NCI-H460 (cell line): ENCODE measurements around the gene KAZN. TPM values are rescaled to one million over a fixed set of nuclear protein-coding genes. Genes with fewer than 3 reads are reported as not detected.

Experiments
- DNase-seq: peaks from one replicate; pipeline ENCODE4 v3.0.0-alpha.2; 2016; ENCODE audit warnings: low read depth; ENCODE audit errors: extremely low read depth
- total RNA-seq: library from RNA; depleted of rRNA; stranded (reverse); fragments of >200 nt; shearing (Covaris generic); gene quantifications from 2 replicates; pipeline ENCODE4 v1.2.3, GENCODE V29; 2014

KAZN gene
- total RNA-seq, 1 experiment from 2014 or later = 1.9 TPM

DNA sequence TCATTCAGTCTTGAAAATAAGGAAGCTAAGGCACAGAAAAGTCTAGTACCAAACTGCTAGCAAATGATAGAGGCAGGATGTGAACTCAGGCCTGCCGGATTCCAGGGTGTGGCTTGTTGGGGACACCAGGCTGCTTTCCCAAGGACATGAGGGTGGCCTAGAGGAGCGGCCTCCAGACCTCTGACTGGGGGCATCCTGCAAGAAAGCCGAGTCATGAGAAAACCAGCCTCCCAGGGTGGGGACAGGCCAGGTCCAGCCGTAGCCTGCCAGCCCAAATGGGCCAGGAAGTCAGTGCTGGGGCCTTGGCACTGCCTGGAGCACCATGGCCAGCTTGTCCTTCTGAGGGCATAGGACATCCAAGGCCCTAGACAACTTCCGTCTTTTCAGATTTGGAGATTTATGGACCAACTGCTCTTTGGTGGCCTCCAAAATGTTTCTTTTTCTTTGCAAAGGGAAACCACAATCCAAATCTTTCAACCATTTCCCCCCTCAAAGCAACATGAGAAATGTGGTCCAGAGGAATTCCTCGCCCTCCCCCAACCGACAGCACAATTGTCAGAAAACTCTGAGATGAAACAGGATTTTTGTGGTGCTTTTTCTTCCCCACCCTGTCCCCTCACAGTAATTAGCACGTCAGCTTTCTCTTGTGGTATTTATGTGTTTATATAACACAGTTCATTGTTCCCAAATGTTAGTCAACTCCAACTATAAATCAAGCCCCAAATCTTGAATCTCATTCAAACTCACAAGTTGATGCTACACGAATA, 212.3 kb downstream of the KAZN start:
- no peak for DNase-seq

DNA sequence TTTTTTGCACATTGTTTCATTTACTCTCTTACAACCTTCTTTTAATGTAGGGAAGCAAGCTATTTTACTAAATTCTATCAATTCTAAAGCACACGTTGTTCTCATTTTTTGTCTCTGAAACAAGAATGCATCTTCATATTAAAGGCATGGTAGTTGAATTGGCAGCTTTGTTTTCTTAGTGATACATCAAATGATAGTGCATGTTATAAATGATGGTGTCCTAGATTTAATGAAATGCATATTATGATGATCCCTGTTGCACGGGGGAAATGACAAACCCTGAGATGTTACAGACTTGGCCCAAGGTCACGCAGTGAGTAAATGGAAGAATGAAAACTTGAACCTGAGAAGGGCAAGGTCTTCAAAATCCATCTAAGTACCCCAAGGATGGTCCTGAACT, 213.1 kb downstream of the KAZN start:
- DNase-seq = no peak

DNA sequence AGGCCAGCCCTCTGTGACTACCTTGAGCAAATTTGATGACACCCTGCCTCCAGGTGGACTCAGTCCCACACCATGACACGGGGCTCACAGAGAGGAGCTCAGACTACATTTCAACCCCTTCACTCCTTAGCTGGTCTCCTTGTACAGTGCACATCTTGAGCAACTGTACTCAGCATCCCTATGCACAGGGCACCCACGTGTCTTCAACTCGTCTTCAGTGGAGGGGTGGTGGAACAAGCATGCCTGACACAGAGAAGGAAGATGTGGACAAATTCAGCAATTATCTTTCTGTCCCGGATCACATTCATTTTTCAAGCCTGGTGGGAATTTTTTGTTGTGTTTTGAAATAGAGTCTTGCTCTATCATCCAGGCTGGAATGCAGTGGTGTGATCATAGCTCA, 213.7 kb downstream of the KAZN start:
- no peak for DNase-seq

DNA sequence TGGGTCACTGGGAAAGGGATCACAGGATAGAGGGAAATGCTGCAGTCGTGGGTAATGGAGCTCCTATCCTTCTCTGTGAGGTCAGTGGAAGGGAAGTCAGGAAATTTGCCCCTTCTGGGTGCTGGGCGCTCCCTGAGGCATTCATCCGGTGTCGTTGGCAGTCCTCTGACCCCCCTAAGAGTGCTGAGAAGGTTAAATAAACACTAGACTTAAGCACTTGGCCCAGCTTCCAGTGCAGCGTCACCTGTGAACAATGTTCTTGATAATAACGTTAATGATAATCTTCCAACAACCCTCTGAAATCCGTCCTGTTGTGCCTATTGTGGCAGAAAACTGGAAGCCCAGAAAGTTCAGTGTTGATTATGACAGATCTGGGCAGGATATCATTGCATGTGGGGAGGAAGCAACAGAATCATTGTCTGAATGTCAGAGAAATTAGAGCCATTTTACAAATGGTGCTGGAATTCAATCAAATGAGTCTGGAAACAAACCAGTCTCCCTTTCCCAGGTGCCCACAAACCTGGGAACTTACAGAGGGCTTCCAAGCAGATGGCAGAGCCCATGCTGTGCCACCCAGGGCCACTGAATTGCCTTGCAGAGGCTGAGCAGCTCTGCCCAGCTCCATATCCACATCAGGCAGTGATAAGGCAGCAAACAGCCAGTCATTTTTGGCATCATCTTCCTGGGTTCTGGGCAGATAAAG, 216.8 kb downstream of the KAZN start:
- no peak for DNase-seq

DNA sequence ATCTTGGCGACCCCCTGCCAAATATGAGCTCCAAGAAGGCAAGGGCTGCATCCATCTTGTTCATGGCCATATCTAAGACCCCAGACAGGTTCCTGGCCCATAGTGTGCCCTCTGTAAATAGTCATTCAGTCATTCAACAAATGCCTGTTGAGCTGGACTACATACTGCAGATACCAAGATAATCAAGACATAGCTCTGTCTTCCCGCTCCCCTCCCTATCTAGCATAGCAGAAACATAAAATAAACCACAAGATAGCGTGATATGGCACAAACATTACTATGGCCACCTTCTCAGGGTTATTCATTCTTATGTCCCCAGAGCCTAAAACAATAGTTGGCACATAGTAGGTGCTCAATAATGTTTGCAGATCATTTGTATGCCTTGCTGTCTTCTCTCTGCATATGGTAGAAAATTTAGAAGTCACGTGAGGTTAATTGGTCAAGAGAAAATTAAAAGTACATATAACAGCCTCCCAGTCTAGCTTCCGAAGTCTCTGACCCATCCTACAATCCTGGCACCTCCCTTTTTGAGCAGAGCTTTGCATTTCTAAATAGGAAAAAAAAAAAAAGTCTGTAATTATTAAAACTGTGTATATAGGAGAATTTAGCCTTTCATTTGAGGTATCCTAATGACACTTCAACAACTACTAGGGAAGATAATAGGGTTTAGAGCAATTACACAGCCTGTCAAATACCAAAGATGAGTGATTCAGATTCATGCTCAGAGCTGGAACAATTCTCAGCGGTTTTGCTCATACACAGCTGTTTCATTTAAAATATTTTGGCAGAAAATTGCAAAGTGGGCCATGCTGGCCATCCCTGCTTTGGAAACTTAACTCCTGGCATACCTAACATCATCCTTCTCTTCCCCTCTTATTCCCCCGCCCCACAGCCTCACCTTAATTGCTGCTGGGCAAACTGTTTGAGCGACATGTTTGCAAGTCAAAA, 219.0 kb downstream of the KAZN start:
- no peak for DNase-seq

DNA sequence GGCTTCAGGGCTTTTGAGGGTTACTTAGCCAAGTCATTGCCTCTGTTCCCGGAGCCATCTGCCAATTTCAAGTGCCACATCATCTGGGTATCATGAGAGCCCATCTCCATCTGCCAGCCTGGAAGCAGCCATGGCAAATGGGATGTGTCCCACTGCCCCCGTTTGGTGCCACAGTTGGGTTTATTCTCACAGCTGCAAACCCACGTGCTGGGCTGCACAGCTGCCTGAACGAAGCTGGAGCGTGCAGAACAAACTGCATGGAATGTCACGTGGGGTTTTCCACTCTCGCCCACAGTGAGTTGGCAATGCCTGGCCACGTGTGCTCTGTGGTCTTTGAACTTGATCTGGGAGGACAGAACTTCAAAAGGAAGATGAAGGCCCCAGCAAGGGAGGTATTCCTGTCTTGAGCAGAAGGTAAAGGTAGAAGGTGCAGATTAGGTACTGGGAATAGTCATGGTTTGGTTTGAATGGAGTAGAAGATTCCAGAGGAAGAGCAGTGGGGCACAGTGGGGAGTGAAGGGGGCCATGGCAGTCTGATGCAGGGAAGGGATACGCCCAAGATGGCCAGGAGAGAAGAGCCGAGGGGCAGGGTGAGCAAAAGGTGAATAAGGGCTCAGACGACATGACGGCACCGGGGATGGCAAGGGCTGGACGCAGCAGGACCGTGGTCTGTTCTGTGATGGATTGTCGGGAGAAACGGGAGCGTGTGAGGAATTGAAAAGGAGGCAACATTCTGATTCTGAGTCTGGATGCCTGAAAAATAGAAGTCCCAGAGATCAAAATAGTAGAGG, 222.0 kb downstream of the KAZN start:
- DNase-seq = no peak

DNA sequence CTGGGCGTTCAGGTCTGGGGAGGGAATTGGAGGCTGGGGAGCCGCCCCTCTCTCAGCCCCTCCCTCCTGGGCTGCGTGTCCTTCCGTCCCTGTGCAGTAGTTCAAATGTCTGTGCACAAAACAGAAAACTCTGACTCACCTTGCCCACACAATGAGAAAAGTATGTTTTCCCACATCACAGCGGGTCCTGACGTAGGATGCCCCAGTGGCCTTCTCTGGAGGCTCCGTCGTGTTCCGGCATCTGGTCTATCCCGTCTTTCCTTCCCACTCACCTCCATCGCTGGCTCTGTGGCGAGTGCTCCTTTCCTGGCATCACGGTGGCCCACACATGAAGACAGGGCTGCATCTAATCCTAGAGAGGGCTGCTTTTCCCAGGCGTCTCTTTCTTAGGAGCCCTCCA, 224.0 kb downstream of the KAZN start:
- DNase-seq = no peak

DNA sequence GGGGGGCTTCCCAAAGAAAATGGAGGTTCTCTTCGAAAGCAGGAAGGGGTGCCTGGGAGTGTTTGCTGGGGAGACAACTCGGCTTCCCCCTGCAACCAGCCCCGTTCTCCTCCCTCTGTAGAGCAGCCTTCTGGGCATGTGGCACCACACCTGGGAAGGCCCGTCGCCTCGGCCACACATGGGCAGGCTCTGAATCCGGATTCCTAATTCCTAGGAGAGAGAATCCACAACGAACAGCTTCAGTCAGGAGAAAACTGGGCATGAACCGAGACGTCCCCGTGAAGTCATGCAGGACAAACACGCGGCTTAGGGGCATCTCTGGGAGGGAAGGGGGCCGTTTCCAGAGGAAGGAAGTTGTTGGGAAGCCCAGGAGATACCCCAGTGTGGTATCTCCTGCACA, 224.5 kb downstream of the KAZN start:
- no peak for DNase-seq

DNA sequence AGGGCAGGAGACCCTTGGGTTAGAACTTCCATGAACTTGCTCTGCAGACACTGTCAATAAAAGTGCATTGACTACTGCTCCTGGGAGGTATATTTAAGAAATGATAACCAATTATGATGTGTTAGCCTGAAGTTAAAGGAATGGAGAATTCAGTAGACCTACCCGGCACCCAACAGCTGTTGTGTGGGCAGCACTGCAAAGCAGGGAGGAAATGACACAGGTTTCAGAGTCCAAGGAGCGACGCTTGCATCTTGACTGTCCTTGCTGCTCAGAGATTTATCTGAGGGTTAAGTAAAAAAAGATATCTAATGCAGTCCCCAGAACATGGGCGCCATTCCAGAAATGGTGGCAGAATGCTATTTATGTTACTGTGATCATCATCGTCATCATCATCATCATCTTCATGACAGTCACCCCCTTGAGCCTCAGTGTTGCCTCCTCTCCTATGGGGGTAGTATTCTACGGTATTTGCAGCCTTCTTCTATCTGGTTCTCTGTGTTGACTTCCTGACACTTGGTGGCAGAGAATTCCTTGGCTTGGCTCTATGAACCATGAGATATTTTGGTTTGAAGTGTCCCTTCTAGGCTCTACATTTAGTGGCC, 225.9 kb downstream of the KAZN start:
- no peak for DNase-seq

DNA sequence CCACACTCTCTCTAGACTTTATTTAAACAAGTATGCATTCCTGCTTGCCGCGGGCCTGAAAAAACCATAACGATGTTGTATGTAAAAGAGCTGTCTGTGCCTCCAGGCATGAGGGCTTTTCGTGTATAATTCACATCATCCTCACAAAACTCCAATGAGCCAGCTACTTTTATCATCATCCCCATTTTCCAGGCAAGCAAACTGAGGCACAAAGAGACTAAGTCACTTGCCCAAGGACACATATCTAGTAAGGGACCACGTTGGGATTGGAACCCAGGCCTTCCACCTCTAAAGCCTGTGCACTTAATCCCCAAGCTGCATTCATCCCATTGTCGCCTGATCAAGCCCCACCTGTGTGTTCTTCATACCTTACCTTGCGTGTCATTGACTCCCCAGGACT, 226.9 kb downstream of the KAZN start:
- DNase-seq = no peak

DNA sequence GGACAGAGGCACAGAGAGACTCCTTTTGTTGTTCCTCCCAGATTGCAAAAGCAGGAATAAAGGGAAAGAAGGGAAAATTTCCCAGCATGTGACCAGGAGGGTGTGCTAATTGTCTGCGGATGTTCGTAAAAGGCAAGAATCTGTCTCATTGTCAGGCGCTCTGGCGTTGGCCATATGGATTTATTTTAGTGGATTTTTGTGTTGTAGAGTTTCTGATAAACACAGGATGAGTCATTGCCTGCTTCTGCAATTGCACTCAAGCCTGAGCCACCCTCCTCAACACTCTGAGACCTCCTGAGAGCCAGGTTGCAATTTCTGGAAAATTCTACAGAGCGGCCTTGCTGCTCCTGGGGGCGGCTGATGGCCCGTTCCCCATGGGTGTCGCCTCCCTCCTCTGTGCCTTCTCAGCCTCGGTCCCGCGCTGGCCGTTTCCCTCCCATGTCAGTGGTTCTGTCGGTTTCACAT, 227.7 kb downstream of the KAZN start:
- DNase-seq = no peak

DNA sequence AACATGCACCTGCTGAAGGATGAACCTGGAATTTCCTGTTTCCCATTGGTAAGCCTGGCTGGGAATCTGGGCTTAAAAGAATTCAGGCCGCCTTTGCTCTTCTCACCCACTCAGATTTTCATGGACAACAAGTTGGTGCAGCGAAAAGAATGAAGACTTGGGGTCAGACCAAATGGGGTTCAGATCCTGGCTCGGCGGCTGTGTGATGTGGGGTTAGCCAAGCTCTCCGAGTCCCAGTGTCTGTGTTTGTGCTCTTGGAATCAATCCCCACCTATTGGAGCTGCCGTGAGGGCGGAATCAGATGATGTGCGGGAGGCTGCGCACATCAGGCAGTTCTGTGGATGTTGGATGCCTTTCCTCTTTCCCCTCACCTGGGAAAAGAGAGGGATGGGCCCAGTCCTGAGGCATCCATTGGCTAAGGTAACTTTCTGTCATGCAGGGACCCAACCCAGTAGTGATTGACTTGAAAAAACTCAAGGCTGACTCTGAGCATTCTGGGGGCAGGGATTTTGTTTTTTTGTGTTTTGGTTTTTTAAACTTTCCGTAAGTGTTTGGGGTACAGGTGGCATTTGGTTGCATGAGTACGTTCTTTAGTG, 228.3 kb downstream of the KAZN start:
- DNase-seq = no peak

DNA sequence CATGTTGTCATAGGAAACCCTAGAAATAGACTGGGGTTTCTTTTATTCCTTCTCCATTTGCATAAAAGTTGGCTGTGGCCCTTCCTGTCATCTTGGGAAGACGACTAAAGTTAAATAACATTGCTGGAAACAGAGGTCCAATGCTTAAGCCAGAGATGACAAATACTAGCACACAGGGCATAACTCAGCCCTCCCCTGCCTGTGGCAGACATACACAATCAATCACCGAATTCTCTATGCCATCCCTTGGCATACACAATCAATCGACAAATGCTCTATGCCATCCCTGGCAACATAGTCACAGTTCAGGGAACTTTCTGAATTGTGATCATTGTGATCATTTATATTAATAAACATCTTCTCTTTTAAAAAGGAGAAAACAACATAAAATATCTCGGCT, 229.4 kb downstream of the KAZN start:
- DNase-seq = no peak

DNA sequence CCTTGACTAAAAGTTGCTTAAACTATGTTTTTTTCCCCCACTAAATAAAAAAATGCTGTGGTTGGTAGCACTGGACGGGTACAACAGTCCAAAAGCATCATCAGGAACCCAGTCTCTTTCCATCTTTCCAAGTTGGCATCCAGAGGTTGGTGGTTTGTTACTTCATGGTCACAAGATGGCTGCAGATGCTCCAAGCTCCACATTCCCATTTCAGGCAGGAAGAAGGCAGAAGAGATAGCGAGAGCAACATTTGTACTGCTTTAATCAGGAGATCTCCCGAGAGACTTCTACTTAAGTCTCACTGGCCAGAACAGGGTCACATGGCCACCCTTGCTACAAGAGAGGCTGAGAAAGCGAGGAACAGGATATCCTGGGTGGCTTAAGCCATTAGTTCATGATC, 230.2 kb downstream of the KAZN start:
- DNase-seq = no peak

DNA sequence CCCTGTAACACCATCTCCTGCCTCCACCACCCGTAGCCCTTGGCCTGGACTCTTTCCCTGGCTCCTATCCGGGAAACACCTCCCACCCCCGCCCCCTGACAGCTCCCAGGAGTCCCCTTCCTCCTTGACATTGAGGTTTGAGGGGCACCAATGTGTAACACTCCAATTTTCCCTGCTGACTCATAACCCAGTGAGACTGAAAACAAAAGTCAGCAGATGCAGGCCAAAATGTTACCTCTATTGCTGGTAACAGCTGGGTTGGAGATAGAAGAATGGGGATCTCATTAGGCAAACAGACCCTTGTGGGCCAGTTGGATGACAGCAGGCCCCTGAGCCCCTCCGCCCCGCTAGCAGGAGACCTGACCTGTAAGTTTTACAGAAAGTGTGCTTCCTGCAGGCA, 237.2 kb downstream of the KAZN start:
- DNase-seq = no peak

DNA sequence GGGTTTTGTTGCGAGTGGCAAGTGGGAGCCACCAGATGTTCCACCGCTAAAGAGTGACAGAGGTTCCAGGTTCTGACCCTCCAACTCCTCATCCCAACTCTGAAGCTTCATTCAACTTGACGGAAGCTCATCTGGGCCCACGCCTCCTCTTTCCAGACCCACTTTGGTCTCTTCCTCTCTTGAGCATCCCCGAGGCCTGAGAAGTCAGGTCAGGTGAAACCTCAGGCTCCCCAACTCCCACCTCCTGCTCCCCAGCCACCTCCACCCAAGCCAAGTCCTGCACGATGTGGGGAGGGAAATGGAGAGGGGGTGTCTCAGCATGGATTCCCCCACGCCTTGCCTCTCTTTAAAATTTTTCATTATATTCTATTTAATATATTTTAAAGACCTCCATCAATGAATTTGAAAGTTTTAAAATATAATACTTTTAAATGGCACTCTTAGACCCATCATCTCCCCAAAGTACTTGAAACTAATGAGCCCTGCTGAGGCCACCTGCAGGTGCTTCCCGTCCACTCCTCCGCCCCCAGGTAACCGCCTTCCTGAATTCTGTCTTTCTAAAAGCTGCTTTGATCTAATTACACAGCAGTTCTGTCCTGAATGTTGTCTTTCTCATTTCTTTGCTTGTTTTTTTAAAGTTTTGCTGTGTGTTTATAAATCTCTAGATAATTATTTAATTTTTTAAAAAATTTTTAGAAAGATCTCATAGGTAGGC, 238.1 kb downstream of the KAZN start:
- DNase-seq = no peak

DNA sequence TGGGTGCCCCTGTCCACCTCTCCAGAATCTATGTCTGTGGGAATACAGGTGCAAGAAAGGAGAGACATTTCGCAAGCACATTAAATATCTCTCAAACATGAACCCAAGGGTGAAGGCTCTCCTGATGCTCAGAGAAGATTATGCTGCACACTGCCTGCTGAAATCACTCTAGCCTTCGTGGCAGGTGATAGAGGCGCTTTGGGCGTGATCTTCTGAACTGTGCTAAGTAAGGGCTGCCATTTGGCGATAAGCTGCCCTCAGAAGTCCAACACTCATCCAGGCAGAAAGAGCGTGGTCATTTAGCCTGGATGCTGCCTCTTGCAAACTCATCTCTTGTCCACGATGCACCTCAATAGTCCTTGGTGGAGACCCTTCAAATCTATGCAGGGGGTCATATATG, 241.9 kb downstream of the KAZN start:
- DNase-seq = no peak

DNA sequence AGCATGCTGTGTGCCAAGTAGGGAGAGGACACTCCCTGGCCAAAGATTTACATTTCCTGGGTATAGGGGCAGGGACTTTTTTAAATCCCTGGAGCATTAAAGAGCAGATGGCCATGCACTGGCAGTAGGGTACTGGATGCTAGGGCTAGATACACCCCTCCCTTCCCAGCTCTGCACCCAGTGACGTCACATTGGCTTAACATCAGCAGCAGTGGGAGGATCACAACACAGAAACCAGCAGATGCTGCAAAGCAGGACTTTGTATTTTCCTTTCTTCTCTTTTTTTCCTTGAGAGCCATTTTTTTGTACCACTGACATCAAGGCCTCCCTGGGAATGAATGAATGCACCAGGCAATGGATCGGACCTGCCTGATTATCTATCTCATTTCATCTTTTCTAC, 243.0 kb downstream of the KAZN start:
- DNase-seq = no peak

DNA sequence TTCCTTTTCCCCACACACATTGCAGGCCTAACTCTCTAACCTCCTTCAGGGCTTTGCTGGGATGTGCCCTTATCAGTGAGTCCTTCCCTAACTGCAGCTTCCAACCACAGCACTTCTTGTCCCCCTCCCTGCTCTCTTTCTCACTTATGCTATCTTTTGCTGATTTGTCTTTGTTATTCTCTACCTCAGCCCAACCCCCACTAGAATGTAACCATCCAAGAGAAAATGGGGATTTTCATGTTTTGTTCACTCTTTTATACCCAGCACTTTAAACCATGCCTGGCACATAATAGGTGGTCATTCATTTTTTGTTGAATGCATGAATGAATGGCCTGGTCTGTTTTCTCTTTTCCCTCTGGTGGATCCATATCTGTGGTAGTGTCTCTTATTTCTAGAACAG, 243.5 kb downstream of the KAZN start:
- DNase-seq = no peak
